ENCODE results near the gene NDUFB7.

NDUFB7 gene

DNA sequence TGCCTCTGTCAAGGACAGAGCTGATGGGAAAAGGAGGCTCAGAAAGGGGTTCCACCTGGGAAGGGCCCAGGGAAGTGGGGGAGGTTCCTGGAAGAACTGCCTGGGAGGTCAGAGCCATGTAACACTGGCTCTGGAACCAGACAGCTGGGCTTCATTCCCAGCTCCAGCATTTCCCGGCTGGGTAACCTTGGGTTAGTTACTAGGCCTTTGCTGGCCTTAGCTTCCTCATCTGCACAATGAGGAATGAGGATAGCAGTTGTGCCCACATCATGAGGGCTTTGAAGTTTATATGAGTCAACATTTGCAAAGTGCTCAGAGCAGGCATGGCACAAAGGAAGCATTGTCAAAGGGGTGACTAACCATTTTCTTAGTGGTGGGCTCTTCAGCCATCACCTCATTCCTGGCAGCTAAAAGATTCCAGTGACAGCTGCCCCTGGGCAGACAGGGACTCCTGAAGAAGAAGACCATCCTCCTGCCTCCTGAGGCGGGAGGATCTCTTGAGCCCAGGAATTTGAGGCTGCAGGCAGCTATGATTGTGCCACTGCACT is 51.9 kb downstream of the NDUFB7 start:
- no peak for DNase-seq (ENCODE audit: low read depth)

DNA sequence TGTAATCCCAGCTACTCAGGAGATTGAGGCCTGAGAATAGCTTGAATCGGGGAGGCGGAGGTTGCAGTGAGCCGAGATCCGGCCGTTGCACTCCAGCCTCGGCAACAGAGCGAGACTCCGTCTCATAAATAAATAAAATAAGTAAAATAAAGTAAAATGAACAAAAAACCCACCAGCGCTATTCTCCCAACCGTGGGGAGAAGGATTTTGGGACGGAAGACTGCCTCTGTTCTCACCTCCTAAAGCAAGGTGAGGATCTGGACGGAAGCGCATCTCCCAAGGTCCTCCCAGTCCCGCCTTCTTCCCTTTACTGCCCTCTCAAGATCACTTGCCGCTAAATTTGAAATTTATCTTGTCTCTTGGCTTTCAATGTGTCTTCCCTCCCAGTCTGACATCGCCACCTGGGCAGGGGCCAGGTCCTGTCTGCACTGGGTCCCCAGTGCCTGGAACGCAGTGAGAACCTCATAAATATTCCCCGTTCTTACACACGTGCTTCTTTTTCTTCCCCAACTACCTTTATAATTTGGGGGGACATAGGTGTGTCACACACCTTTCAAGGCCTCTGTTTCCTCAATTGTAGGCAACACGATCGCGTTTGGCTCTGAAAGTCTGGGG is 52.5 kb downstream of the NDUFB7 start:
- no peak for DNase-seq (ENCODE audit: low read depth)

DNA sequence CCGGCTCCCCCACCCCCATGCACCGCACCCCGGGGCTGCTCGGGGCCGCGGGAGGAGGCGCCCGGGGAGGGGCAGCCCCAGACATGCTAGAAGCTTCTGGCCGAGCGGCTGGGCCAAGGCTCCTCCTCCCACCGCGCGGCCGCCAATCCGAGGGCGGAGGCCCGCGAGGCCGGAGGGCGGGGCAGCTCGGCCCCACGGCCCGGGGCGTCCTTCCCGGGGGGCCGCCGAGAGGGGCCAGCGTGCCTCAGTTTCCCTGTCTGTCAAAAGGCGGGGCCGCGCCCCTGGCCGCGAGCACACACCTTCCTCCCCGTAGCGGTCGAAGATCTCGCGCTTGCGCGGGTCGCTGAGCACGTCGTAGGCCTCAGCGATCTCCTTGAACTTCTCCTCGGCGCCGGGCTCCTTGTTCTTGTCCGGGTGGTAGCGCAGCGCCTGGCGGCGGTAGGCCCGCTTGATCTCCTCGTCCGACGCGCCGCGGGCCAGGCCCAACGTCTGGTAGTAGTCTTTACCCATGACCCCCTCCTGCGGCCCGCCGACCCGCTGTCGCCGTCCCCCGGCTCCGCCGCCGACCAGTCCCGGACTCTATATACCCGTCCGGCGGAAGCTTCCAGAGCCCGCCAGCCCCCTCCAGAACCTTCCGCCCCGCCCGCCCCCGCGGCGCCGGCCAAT is 53.9 kb downstream of the NDUFB7 start, which contains the start of gene DNAJB1:
Gene DNAJB1, minus strand, starts transcription at position 558 of the 666 bp plus-strand sequence. Its CDS starts 48 bp downstream, at position 510.
- peak; percentile 46 for DNase-seq (ENCODE audit: low read depth)

DNA sequence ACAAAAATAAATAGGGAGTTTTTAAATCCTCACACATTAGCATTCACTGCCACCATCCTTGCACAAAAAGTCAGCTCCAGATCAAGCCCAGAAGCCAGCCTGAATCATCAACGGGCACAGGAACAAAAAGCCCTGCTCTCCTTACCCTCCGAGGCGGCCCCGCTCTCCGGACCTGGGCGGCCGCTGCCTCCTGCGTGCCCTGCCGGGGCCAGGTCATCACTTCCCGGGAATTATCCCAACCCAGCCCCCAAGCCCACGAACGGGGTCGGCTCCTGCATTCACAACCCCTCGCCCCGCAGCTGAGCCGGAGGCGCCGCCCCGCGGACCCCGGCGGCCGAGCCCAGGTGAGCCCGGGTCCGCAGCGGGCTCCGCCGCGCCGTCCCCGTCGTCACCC is 54.4 kb downstream of the NDUFB7 start:
- no peak for DNase-seq (ENCODE audit: low read depth)

DNA sequence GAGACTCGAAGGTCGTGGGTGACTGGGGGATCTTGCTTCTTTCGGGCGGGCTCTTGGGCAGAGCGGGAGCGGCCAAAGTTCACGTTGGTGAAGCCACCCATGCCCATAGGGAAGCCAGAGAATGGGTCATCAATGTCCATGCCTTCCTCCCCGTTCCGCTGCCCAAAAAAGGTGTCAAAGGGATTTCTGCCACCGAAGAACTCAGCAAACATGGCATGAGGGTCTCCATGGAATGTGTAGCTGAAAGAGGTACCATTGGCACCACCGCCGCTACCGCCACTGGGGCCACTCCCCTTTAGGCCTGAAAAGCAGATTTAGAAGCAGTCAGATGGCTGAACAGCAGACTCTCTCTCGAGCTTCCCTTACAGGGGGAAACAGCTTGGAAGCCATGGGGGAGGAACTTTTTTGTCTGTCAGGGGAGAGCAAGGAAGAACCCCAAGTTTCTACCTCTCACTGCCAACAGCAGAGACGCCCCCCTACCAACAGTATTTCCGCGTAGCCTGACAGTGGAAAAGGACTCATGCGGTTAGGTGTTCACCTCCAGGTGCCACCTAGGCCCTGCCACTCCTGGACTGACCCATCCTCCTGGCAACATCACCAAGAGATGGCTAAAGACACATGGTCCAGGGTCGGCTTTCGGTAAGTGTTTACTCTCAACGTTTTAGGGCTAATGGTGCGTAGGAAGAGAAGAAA is 55.0 kb downstream of the NDUFB7 start:
- DNase-seq (ENCODE audit: low read depth), result no peak

Measured in activated T-cell treated with anti-CD3 and anti-CD28 coated beads for 1 hour (primary cell).